GM10266 (cell line): ENCODE measurements around the gene MGAT5.

Experiments
- DNase-seq: peaks from one replicate; pipeline ENCODE4 v3.0.0; 2012; ENCODE audit errors: extremely low spot score
- CTCF ChIP-seq: IDR thresholded peaks from 2 replicates; pipeline ENCODE4 v1.5.1; 2012; ENCODE audit warnings: mild to moderate bottlenecking, low read depth; ENCODE audit not compliant: control insufficient read depth, insufficient read depth; ENCODE audit errors: missing control alignments

MGAT5 gene

DNA sequence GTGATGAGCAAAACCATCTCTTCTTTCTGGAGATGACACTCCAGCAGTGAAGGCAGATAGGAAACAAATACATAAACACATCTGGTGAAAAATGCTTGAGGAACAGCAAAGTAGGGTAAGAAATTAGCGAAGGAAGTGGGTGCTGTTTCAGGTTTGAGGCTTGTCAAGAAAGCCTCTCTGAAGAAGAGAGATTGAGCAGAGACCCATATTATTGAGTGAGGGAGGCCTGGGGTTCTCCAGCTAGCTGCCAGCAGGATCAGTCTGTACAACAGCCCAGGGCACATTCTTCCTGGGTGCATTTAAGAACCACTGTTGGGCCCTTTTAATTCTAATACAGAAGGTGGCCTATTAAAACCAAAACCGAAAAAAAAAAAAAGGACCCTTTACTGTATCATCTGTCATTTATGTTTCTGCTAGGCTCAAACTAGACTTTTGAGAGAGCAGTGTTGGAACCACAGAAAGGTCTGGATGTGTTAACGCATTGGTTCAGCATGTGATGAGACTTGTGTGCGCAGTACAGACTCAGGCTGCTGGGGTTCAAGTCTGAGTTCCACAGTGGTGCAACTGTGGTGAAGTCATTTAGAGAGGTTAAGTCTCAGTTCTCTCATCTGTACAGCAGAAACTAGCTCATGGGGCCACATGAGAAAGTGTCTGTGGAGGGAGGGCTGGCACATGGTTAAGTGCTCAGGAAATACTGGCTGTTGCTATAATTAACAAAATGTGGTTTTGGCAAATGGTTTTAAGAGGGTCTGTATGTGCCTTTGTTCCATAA, 28.9 kb downstream of the MGAT5 start:
- DNase-seq, result peak; percentile 51
- TF ChIP-seq CTCF, result no peak

DNA sequence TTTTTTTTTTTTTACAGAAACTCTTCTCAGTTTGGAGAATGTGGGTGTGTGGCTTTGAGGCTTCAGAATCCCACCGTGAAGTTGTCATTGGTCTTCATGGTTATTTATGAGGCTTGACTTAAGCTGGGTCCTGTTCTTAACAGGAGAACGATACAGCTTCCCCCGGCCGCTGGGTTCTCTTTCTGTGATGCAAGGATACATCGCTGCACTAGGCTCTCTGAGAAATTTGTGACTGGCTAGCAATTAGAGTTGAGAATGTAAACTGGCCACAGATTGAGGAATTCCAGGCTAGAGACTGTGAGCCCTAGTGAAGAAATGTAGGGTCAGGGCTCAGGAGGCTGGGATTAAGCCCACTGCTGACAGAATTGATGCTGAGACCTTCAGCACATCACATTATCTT, 29.8 kb downstream of the MGAT5 start:
- no peak for DNase-seq
- TF ChIP-seq CTCF, result no peak

DNA sequence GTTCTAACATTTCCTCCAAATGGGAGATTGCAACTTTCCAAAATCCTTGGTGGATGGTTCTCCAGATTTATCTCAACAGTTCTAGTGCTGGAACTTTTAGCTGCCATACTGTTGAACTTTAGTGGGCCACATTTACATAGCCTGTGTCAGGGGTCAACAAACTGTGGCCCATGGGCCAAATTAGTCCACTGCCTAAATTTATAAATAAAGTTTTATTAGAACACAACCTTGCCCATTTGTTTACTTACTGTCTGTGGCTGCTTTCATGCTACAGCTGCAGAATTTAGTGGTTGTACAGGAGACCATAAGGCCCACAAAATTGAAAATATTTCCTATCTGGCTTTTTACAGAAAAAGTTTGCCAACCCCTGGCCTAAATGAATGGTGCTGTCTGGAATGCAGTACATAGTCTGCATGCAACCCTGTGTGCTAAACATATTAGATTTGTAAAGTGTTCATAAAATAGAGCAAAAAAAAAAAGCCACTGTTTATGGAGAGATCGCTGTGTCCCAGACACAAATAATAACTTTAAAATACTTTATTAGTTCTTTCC, 30.3 kb downstream of the MGAT5 start:
- no peak for DNase-seq
- TF ChIP-seq CTCF, result no peak

- peak; percentile 38 for DNase-seq
- TF ChIP-seq CTCF, result no peak
Observed at GRCh38 chr2:134287323-134287722, 33.5 kb downstream of the MGAT5 start.

- DNase-seq, result no peak
- no peak for TF ChIP-seq CTCF
Observed at GRCh38 chr2:134288814-134289213, 34.9 kb downstream of the MGAT5 start.

- TF ChIP-seq CTCF, result no peak
- no peak for DNase-seq
Observed at GRCh38 chr2:134289225-134289624, 35.4 kb downstream of the MGAT5 start.

DNA sequence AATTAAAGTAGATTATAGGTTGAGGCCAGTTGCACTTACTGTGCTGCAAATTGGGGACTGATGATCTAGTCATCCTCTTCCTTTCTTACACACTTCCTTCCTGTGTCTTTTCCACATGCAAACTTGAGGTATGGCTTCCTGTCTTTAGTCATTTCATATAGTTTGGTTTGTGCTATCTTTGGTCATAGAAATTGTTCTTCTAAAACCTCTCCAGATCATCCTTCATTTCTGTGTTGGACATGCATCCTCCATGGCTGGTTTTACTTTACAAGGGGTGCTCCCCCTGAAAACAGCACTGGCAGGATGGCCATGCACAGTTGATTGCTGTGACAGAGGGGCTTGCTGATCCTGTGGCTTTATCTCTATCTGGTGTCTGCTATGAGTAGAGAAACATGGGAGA, 36.5 kb downstream of the MGAT5 start:
- TF ChIP-seq CTCF, result no peak
- no peak for DNase-seq
